Osteocyte (in vitro differentiated cells): Measurements from ENCODE around the gene ITLN2. TPM values are rescaled to one million over a fixed set of nuclear protein-coding genes. Genes with fewer than 3 reads are reported as not detected.

ENCODE experiments used
- DNase-seq: peaks from one replicate; pipeline ENCODE4 v3.0.0; 2021; ENCODE audit warnings: mixed read lengths; ENCODE audit not compliant: unreplicated experiment; ENCODE audit errors: extremely low spot score
- H3K27ac Mint-ChIP-seq: one replicate; pipeline ENCODE4 v1.8.0; 2021; ENCODE audit warnings: mild to moderate bottlenecking, mixed read lengths; ENCODE audit not compliant: unreplicated experiment
- H3K27me3 Mint-ChIP-seq: one replicate; pipeline ENCODE4 v1.8.0; 2021; ENCODE audit warnings: mixed read lengths; ENCODE audit not compliant: unreplicated experiment
- H3K36me3 Mint-ChIP-seq: one replicate; pipeline ENCODE4 v1.8.0; 2021; ENCODE audit warnings: mixed read lengths; ENCODE audit not compliant: unreplicated experiment
- H3K4me1 Mint-ChIP-seq: one replicate; pipeline ENCODE4 v1.8.0; 2021; ENCODE audit warnings: mixed read lengths; ENCODE audit not compliant: unreplicated experiment
- H3K4me3 Mint-ChIP-seq: one replicate; pipeline ENCODE4 v1.8.0; 2021; ENCODE audit warnings: mild to moderate bottlenecking, moderate library complexity, mixed read lengths; ENCODE audit not compliant: unreplicated experiment
- H3K9me3 Mint-ChIP-seq: one replicate; pipeline ENCODE4 v1.8.0; 2021; ENCODE audit warnings: mixed read lengths; ENCODE audit not compliant: unreplicated experiment
- total RNA-seq: library from RNA; stranded (reverse); gene quantifications from 2 replicates; pipeline ENCODE4 v1.2.1, GENCODE V29; 2021
- TF ChIP-seq, protein P1 (sequence below): fragments of 200-600 bp; sonication (generic); IDR thresholded peaks from 2 replicates; pipeline ENCODE4 v1.5.0; 2021; ENCODE audit warnings: antibody characterized with exemption, mild to moderate bottlenecking, moderate library complexity

Gene ITLN2
- total RNA-seq, 1 donor from 2014 or later: not detected

GRCh38 chr1:160985723-160986122 lies 31.1 kb upstream of the ITLN2 start:
- Mint-ChIP-seq H3K4me3 (no peak overlapping the region), H3K4me1 (peaks cover 9% of the 10 kb centered on the region), H3K36me3 (no peaks in the 10 kb centered on the region), H3K9me3 (no peaks in the 10 kb centered on the region), H3K27me3 (peaks cover 35% of the 10 kb centered on the region), H3K27ac (no peak overlapping the region)
- no peak for DNase-seq
- TF ChIP-seq, protein P1, sequence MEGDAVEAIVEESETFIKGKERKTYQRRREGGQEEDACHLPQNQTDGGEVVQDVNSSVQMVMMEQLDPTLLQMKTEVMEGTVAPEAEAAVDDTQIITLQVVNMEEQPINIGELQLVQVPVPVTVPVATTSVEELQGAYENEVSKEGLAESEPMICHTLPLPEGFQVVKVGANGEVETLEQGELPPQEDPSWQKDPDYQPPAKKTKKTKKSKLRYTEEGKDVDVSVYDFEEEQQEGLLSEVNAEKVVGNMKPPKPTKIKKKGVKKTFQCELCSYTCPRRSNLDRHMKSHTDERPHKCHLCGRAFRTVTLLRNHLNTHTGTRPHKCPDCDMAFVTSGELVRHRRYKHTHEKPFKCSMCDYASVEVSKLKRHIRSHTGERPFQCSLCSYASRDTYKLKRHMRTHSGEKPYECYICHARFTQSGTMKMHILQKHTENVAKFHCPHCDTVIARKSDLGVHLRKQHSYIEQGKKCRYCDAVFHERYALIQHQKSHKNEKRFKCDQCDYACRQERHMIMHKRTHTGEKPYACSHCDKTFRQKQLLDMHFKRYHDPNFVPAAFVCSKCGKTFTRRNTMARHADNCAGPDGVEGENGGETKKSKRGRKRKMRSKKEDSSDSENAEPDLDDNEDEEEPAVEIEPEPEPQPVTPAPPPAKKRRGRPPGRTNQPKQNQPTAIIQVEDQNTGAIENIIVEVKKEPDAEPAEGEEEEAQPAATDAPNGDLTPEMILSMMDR: no peak

- no peak for DNase-seq
- H3K4me3 Mint-ChIP-seq: peak overlapping the region; percentile 22
- TF ChIP-seq, protein P1: no peak
- no peak overlapping the region for H3K27ac Mint-ChIP-seq
- peaks cover 7% of the 10 kb centered on the region for H3K4me1 Mint-ChIP-seq
- H3K9me3 Mint-ChIP-seq: no peaks in the 10 kb centered on the region
- H3K27me3 Mint-ChIP-seq: peaks cover 39% of the 10 kb centered on the region
- no peaks in the 10 kb centered on the region for H3K36me3 Mint-ChIP-seq
Observed at GRCh38 chr1:160981584-160982411, 27.2 kb upstream of the ITLN2 start.

DNA sequence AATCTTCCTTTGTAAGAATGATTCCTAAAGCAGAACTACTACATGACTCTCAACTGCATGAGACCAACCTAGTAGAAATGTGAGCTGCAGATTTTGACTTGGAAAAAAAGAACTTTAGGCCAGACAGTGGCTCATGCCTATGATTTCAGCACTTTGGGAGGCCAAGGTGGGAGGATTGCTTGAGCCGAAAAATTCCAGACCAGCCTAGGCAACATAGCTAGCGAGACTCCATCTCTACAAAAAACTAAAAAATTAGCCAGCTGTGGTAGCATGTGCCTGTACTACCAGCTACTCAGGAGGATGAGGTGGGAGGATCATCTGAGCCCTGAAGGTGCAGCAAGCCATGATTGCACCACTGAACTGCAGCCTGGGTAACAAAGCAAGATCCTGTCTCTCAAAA lies 24.7 kb upstream of the ITLN2 start:
- Mint-ChIP-seq H3K4me1 (peaks cover 7% of the 10 kb centered on the region), H3K4me3 (no peak overlapping the region), H3K27me3 (peaks cover 43% of the 10 kb centered on the region), H3K27ac (no peak overlapping the region), H3K9me3 (no peaks in the 10 kb centered on the region), H3K36me3 (no peaks in the 10 kb centered on the region)
- no peak for DNase-seq
- TF ChIP-seq, protein P1: no peak

GRCh38 chr1:160978510-160978927 lies 23.9 kb upstream of the ITLN2 start:
- Mint-ChIP-seq H3K9me3 (no peaks in the 10 kb centered on the region), H3K4me3 (no peak overlapping the region), H3K27me3 (peaks cover 42% of the 10 kb centered on the region), H3K4me1 (peaks cover 7% of the 10 kb centered on the region), H3K27ac (no peak overlapping the region), H3K36me3 (no peaks in the 10 kb centered on the region)
- no peak for DNase-seq
- TF ChIP-seq, protein P1: no peak

DNA sequence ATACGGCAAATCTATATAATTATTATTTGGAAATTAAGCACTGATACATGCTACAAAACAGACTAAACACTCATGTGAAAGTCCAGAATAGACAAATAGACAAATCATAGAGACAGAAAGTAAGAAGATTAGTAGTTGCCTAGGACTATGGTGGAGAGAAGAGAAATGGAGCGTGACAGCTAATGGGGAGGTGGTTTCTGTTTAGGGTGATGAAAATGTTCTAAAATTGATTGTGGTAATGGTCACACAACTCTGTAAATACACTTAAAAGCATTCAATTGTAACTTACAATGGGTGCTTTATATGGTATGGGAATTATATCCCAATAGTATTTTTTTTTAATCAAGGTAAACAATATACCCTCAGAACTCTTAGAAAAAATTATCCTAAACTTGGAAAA lies 20.4 kb upstream of the ITLN2 start:
- peaks cover 21% of the 10 kb centered on the region for H3K27me3 Mint-ChIP-seq

More for the DNA sequence above, 20.4 kb upstream of the ITLN2 start:
- Mint-ChIP-seq H3K4me3 (no peak overlapping the region), H3K4me1 (no peaks in the 10 kb centered on the region), H3K36me3 (no peaks in the 10 kb centered on the region), H3K27ac (no peak overlapping the region), H3K9me3 (no peaks in the 10 kb centered on the region)
- DNase-seq: no peak
- TF ChIP-seq, protein P1: no peak
